ENCODE data around the gene NUP98. TPM values are rescaled to one million over a fixed set of nuclear protein-coding genes. Genes with fewer than 3 reads are reported as not detected.

The NUP98 gene
- total RNA-seq, 2 experiments from 2014 or later = 102 to 115 TPM

GRCh38 chr11:3786781-3787428 lies 10.4 kb downstream of the NUP98 start:
- H2AFZ ChIP-seq (ENCODE audit: low read length) = no peak overlapping the region
- no peak overlapping the region for H3K27ac ChIP-seq (ENCODE audit: low read depth, low read length, poor library complexity, severe bottlenecking)
- H3K79me2 ChIP-seq (ENCODE audit: insufficient read depth, low read depth, low read length) = peaks cover 99% of the 10 kb centered on the region
- no TSS peak for BruUV-seq (replicated peaks)
- CTCF ChIA-PET (ENCODE audit: unreplicated experiment) = no interaction called here
- no peaks in the 10 kb centered on the region for H3K9me3 ChIP-seq (ENCODE audit: low read length)
- POLR2A ChIA-PET = no interaction called here
- DNase-seq (ENCODE audit: low spot score) = no peak
- H3K4me2 ChIP-seq (ENCODE audit: low read length) = no peak overlapping the region
- H3K4me1 ChIP-seq (ENCODE audit: insufficient read depth, low read length, poor library complexity, severe bottlenecking) = no peaks in the 10 kb centered on the region
- peaks cover 31% of the 10 kb centered on the region for H4K20me1 ChIP-seq (ENCODE audit: insufficient read depth, low read length)
- TF ChIP-seq CTCF (conservative IDR thresholded peaks at IDR 0.05; ENCODE audit: low read length) = no peak
- no peak for TF ChIP-seq EZH2phosphoT487 (IDR thresholded peaks at IDR 0.05; ENCODE audit: borderline replicate concordance, low read depth, low read length)
- peaks cover 93% of the 10 kb centered on the region for H3K36me3 ChIP-seq (ENCODE audit: insufficient read depth, low read length)
- H3K4me3 ChIP-seq (ENCODE audit: low read depth, low read length, poor library complexity, severe bottlenecking) = no peak overlapping the region
- intact Hi-C loops (cut with micrococcal nuclease; ENCODE audit: unreplicated experiment) = no loop called here
- no peaks in the 10 kb centered on the region for H3K9me2 ChIP-seq (ENCODE audit: insufficient read depth, low read length)

DNA sequence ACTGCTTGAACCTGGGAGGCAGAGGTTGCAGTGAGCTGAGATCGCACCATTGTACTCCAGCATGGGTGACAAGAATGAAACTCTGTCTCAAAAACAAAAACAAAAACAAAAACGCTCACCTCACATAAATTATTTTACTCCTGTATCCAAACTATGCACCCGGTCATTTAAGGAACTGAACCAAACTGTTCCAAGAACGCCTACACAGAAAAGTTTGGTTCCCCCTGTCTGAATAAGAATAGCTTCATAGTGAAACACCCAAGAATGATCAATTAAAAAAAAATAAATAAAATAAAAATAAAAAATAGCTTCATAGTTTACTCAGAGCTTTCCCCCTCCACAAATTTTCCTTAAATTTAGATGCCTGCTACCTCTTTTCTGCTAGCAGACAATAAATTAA lies 13.7 kb downstream of the NUP98 start:
- Histone ChIP-seq H3K4me2 (ENCODE audit: low read length) (no peak overlapping the region), H3K9me2 (ENCODE audit: insufficient read depth, low read length) (no peaks in the 10 kb centered on the region), H3K27ac (ENCODE audit: low read depth, low read length, poor library complexity, severe bottlenecking) (no peak overlapping the region), H3K36me3 (ENCODE audit: insufficient read depth, low read length) (peaks cover 95% of the 10 kb centered on the region), H3K79me2 (ENCODE audit: insufficient read depth, low read depth, low read length) (peaks cover 79% of the 10 kb centered on the region), H3K9me3 (ENCODE audit: low read length) (no peaks in the 10 kb centered on the region), H2AFZ (ENCODE audit: low read length) (no peak overlapping the region), H3K4me3 (ENCODE audit: low read depth, low read length, poor library complexity, severe bottlenecking) (no peak overlapping the region), H3K4me1 (ENCODE audit: insufficient read depth, low read length, poor library complexity, severe bottlenecking) (no peaks in the 10 kb centered on the region), H4K20me1 (ENCODE audit: insufficient read depth, low read length) (peaks cover 22% of the 10 kb centered on the region)
- ChIA-PET CTCF (ENCODE audit: unreplicated experiment) (no interaction called here), POLR2A (interaction anchor here (1.0 to 1.3 kb wide), 3 partner anchors 10 to 25 kb away, joined by 3 to 7 read pairs (median 5); no protein-coding TSS in a partner anchor)
- intact Hi-C loops (cut with micrococcal nuclease; ENCODE audit: unreplicated experiment) = no loop called here
- DNase-seq (ENCODE audit: low spot score) = no peak
- TF ChIP-seq CTCF (conservative IDR thresholded peaks at IDR 0.05; ENCODE audit: low read length) (no peak), EZH2phosphoT487 (IDR thresholded peaks at IDR 0.05; ENCODE audit: borderline replicate concordance, low read depth, low read length) (no peak)
- no TSS peak for BruUV-seq (replicated peaks)

DNA sequence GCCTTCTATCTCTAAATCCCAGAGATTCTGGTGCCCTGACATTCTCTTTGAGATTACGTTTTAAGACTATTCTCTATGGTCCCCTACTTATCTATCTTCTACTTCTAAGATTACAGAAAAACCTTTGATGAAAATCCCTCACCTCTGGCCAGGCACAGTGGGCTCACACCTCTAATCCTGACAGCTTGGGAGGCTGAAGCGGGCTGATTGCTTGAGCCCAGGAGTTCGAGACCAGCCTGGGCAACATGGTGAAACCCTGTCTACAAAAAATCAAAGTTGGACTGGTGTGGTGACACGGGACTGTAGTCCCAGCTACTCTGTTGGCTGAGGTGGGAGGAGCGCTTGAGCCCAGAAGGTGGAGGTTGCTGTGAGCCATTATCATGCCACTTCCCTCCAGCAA lies 14.4 kb downstream of the NUP98 start:
- intact Hi-C loops (cut with micrococcal nuclease; ENCODE audit: unreplicated experiment) = no loop called here
- Histone ChIP-seq H4K20me1 (ENCODE audit: insufficient read depth, low read length) (peaks cover 19% of the 10 kb centered on the region), H3K36me3 (ENCODE audit: insufficient read depth, low read length) (peaks cover 95% of the 10 kb centered on the region), H3K9me2 (ENCODE audit: insufficient read depth, low read length) (no peaks in the 10 kb centered on the region), H3K27ac (ENCODE audit: low read depth, low read length, poor library complexity, severe bottlenecking) (no peak overlapping the region), H3K4me1 (ENCODE audit: insufficient read depth, low read length, poor library complexity, severe bottlenecking) (no peaks in the 10 kb centered on the region), H3K9me3 (ENCODE audit: low read length) (no peaks in the 10 kb centered on the region), H3K4me2 (ENCODE audit: low read length) (no peak overlapping the region), H3K79me2 (ENCODE audit: insufficient read depth, low read depth, low read length) (peaks cover 72% of the 10 kb centered on the region), H2AFZ (ENCODE audit: low read length) (no peak overlapping the region), H3K4me3 (ENCODE audit: low read depth, low read length, poor library complexity, severe bottlenecking) (no peak overlapping the region)
- CTCF ChIA-PET (ENCODE audit: unreplicated experiment) = no interaction called here
- no peak for DNase-seq (ENCODE audit: low spot score)
- POLR2A ChIA-PET = interaction anchor here (1.0 to 1.3 kb wide), 2 partner anchors 9 to 26 kb away, joined by 3 to 5 read pairs; no protein-coding TSS in a partner anchor
- no TSS peak for BruUV-seq (replicated peaks)
- TF ChIP-seq EZH2phosphoT487 (IDR thresholded peaks at IDR 0.05; ENCODE audit: borderline replicate concordance, low read depth, low read length) (no peak), CTCF (conservative IDR thresholded peaks at IDR 0.05; ENCODE audit: low read length) (no peak)

Measured in OCI-LY7 (cell line).